Measurements from ENCODE around the gene AKAP8L. TPM values are rescaled to one million over a fixed set of nuclear protein-coding genes. Genes with fewer than 3 reads are reported as not detected.
"Not testable (repeated sequence)": the region's sequence is repeated elsewhere in the genome, so short reads cannot be mapped to it uniquely, and the experiment has no call there.

Gene AKAP8L
- total and polyA plus RNA-seq, 2 experiments from 2014 or later = 88.7 to 155 TPM

GRCh38 chr19:15397236-15397635, 21.6 kb downstream of the AKAP8L start:
- Histone ChIP-seq H3K9me2 (replicated peaks; ENCODE audit: insufficient read depth) (no peaks in the 10 kb centered on the region), H4K20me1 (ENCODE audit: insufficient read depth, poor library complexity, severe bottlenecking) (peaks cover 25% of the 10 kb centered on the region), H2AFZ (no peak overlapping the region), H3K9me3 (ENCODE audit: low read depth) (no peaks in the 10 kb centered on the region), H3K4me3 (no peak overlapping the region), H3K27me3 (no peaks in the 10 kb centered on the region), H3K36me3 (replicated peaks; ENCODE audit: insufficient read depth, low read depth) (no peaks in the 10 kb centered on the region), H3K4me1 (ENCODE audit: insufficient read depth) (no peaks in the 10 kb centered on the region), H3K27ac (no peak overlapping the region), H3K79me2 (peaks cover 53% of the 10 kb centered on the region), H3K4me2 (no peak overlapping the region)
- DNase-seq (ENCODE audit: low spot score) = no peak
- TF ChIP-seq EZH2 (IDR thresholded peaks at IDR 0.05; ENCODE audit: borderline replicate concordance) = no peak
- TF ChIP-seq, protein P1, sequence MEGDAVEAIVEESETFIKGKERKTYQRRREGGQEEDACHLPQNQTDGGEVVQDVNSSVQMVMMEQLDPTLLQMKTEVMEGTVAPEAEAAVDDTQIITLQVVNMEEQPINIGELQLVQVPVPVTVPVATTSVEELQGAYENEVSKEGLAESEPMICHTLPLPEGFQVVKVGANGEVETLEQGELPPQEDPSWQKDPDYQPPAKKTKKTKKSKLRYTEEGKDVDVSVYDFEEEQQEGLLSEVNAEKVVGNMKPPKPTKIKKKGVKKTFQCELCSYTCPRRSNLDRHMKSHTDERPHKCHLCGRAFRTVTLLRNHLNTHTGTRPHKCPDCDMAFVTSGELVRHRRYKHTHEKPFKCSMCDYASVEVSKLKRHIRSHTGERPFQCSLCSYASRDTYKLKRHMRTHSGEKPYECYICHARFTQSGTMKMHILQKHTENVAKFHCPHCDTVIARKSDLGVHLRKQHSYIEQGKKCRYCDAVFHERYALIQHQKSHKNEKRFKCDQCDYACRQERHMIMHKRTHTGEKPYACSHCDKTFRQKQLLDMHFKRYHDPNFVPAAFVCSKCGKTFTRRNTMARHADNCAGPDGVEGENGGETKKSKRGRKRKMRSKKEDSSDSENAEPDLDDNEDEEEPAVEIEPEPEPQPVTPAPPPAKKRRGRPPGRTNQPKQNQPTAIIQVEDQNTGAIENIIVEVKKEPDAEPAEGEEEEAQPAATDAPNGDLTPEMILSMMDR (IDR thresholded peaks at IDR 0.05; ENCODE audit: poor library complexity) = no peak
- TF ChIP-seq EZH2phosphoT487 (IDR thresholded peaks at IDR 0.05; ENCODE audit: low read depth, severe bottlenecking, unreplicated experiment) = no peak
- WGBS (ENCODE audit: low lambda C conversion rate, missing lambda C conversion rate) = 100% methylated on average over 6 of the region's 6 CpGs

DNA sequence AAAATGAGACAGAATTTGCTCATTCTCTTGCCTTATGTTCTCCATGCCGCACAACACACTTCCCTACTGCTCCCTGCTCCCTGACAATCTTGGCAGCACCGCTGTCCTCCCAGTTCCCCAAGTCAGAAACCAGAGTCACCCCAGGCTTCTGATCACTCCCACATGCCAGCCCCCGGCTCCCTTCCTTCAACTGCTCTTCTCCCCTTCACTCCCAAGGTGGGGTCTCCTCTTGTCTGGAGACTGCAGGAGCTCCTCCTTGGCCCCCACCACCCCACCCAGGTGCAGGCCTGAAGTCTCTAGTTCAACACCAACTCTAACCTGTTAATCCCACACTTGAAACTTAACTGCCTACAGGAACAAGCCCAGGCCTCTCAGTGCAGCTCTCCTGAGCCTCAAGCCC, 22.4 kb downstream of the AKAP8L start:
- H3K27ac ChIP-seq = no peak overlapping the region
- TF ChIP-seq EZH2 (IDR thresholded peaks at IDR 0.05; ENCODE audit: borderline replicate concordance) (no peak), EZH2phosphoT487 (IDR thresholded peaks at IDR 0.05; ENCODE audit: low read depth, severe bottlenecking, unreplicated experiment) (no peak)
- TF ChIP-seq, protein P1 (IDR thresholded peaks at IDR 0.05; ENCODE audit: poor library complexity) = no peak
- peaks cover 53% of the 10 kb centered on the region for H3K79me2 ChIP-seq
- no peaks in the 10 kb centered on the region for H3K27me3 ChIP-seq
- no peak overlapping the region for H3K4me3 ChIP-seq
- 96% methylated on average over 3 of the region's 3 CpGs for WGBS (ENCODE audit: low lambda C conversion rate, missing lambda C conversion rate)
- H3K4me1 ChIP-seq (ENCODE audit: insufficient read depth) = no peaks in the 10 kb centered on the region
- H3K36me3 ChIP-seq (replicated peaks; ENCODE audit: insufficient read depth, low read depth) = no peaks in the 10 kb centered on the region
- no peaks in the 10 kb centered on the region for H3K9me2 ChIP-seq (replicated peaks; ENCODE audit: insufficient read depth)
- peaks cover 17% of the 10 kb centered on the region for H4K20me1 ChIP-seq (ENCODE audit: insufficient read depth, poor library complexity, severe bottlenecking)
- no peak overlapping the region for H2AFZ ChIP-seq
- no peak overlapping the region for H3K4me2 ChIP-seq
- no peak for DNase-seq (ENCODE audit: low spot score)
- H3K9me3 ChIP-seq (ENCODE audit: low read depth) = no peaks in the 10 kb centered on the region

DNA sequence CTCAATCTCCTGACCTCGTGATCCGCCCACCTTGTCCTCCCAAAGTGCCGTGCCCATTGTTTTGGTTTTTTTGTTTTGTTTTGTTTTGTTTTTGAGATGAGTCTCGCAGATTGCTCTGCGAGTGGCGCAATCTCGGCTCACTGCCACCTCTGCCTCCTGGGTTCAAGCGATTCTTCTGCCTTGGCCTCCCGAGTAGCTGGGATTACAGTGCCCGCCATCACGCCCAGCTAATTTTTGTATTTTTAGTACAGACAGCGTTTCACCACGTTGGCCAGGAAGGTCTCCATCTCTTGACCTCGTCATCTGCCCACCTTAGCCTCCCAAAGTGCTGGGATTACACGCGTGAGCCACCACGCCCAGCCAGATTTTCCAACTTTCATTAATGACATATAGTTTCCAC, 23.5 kb downstream of the AKAP8L start:
- H3K4me1 ChIP-seq (ENCODE audit: insufficient read depth); H3K27ac ChIP-seq; H3K9me2 ChIP-seq (replicated peaks; ENCODE audit: insufficient read depth); DNase-seq (ENCODE audit: low spot score); H3K4me2 ChIP-seq; H3K4me3 ChIP-seq; H3K9me3 ChIP-seq (ENCODE audit: low read depth); H4K20me1 ChIP-seq (ENCODE audit: insufficient read depth, poor library complexity, severe bottlenecking); H2AFZ ChIP-seq; H3K27me3 ChIP-seq; H3K36me3 ChIP-seq (replicated peaks; ENCODE audit: insufficient read depth, low read depth): not testable (repeated sequence)
- 95% methylated on average over 17 of the region's 17 CpGs for WGBS (ENCODE audit: low lambda C conversion rate, missing lambda C conversion rate)
- H3K79me2 ChIP-seq = peaks cover 53% of the 10 kb centered on the region

DNA sequence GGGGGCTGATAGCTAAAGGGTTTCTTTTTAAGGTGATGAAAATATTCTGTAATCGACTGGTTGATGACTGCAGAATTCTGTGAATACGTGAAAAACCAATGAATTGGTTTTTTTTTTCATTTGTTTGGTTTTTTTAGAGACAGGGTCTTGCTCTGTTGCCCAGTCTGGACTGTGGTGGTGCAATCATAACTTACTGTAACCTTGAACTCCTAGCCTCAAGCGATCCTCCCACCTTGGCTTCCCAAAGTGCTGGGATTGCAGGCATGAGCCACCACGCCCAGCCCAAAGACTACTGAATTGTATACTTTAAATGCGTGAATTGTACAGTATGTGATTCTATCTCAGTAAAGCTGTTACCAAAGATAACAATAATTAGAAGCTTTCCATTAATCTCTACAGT, 24.4 kb downstream of the AKAP8L start:
- Histone ChIP-seq H3K79me2 (peaks cover 60% of the 10 kb centered on the region), H3K4me2 (no peak overlapping the region), H3K27me3 (no peaks in the 10 kb centered on the region), H3K27ac (no peak overlapping the region), H2AFZ (no peak overlapping the region), H3K36me3 (replicated peaks; ENCODE audit: insufficient read depth, low read depth) (no peaks in the 10 kb centered on the region), H3K4me1 (ENCODE audit: insufficient read depth) (no peaks in the 10 kb centered on the region), H4K20me1 (ENCODE audit: insufficient read depth, poor library complexity, severe bottlenecking) (peaks cover 8% of the 10 kb centered on the region), H3K9me2 (replicated peaks; ENCODE audit: insufficient read depth) (no peaks in the 10 kb centered on the region), H3K4me3 (no peak overlapping the region), H3K9me3 (ENCODE audit: low read depth) (no peaks in the 10 kb centered on the region)
- TF ChIP-seq EZH2phosphoT487 (IDR thresholded peaks at IDR 0.05; ENCODE audit: low read depth, severe bottlenecking, unreplicated experiment) (no peak), EZH2 (IDR thresholded peaks at IDR 0.05; ENCODE audit: borderline replicate concordance) (no peak)
- TF ChIP-seq, protein P1 (IDR thresholded peaks at IDR 0.05; ENCODE audit: poor library complexity) = no peak
- DNase-seq (ENCODE audit: low spot score) = no peak
- 94% methylated on average over 5 of the region's 5 CpGs for WGBS (ENCODE audit: low lambda C conversion rate, missing lambda C conversion rate)

Measured in hepatocyte (in vitro differentiated cells).